Measurements from ENCODE around the gene AGBL1.

The AGBL1 gene

GRCh38 chr15:86837294-86838061 lies 757.8 kb downstream of the AGBL1 start:
- no peak for TF ChIP-seq CTCF (conservative IDR thresholded peaks at IDR 0.05; ENCODE audit: control insufficient read depth, insufficient read depth, low read depth, low read length)
- no peak for DNase-seq (ENCODE audit: low read depth)
- H3K4me3 ChIP-seq (ENCODE audit: control insufficient read depth, low read depth, low read length): no peak overlapping the region

GRCh38 chr15:86839502-86839901 lies 759.8 kb downstream of the AGBL1 start:
- TF ChIP-seq CTCF (conservative IDR thresholded peaks at IDR 0.05; ENCODE audit: control insufficient read depth, insufficient read depth, low read depth, low read length): no peak
- DNase-seq (ENCODE audit: low read depth): no peak
- H3K4me3 ChIP-seq (ENCODE audit: control insufficient read depth, low read depth, low read length): no peak overlapping the region

GRCh38 chr15:86840996-86841395 lies 761.3 kb downstream of the AGBL1 start:
- no peak for TF ChIP-seq CTCF (conservative IDR thresholded peaks at IDR 0.05; ENCODE audit: control insufficient read depth, insufficient read depth, low read depth, low read length)
- H3K4me3 ChIP-seq (ENCODE audit: control insufficient read depth, low read depth, low read length): no peak overlapping the region
- no peak for DNase-seq (ENCODE audit: low read depth)

- DNase-seq (ENCODE audit: low read depth): no peak
- H3K4me3 ChIP-seq (ENCODE audit: control insufficient read depth, low read depth, low read length): no peak overlapping the region
- TF ChIP-seq CTCF (conservative IDR thresholded peaks at IDR 0.05; ENCODE audit: control insufficient read depth, insufficient read depth, low read depth, low read length): no peak
Observed at GRCh38 chr15:86842199-86842598, 762.5 kb downstream of the AGBL1 start.

GRCh38 chr15:86846036-86846435 lies 766.4 kb downstream of the AGBL1 start:
- H3K4me3 ChIP-seq (ENCODE audit: control insufficient read depth, low read depth, low read length): no peak overlapping the region
- DNase-seq (ENCODE audit: low read depth): no peak
- TF ChIP-seq CTCF (conservative IDR thresholded peaks at IDR 0.05; ENCODE audit: control insufficient read depth, insufficient read depth, low read depth, low read length): no peak

GRCh38 chr15:86849136-86849535 lies 769.5 kb downstream of the AGBL1 start:
- no peak for DNase-seq (ENCODE audit: low read depth)
- no peak overlapping the region for H3K4me3 ChIP-seq (ENCODE audit: control insufficient read depth, low read depth, low read length)
- no peak for TF ChIP-seq CTCF (conservative IDR thresholded peaks at IDR 0.05; ENCODE audit: control insufficient read depth, insufficient read depth, low read depth, low read length)

Measured in fibroblast of mammary gland (primary cell).